ENCODE data around the gene PRAMEF13.
"Not testable (repeated sequence)": the region's sequence is repeated elsewhere in the genome, so short reads cannot be mapped to it uniquely, and the experiment has no call there.

The PRAMEF13 gene

GRCh38 chr1:13165531-13165930 is 35.7 kb downstream of the PRAMEF13 start, which contains the start of gene HNRNPCL4:
HNRNPCL4 (minus strand) TSS chr1:13165631; CDS start chr1:13165467, 164 bp downstream.
- DNase-seq (ENCODE audit: low read depth) = not testable (repeated sequence)

- DNase-seq (ENCODE audit: low read depth) = not testable (repeated sequence)
These were observed 45.3 kb downstream of the PRAMEF13 start, which contains the start of gene PRAMEF26 for GRCh38 chr1:13155909-13156308. PRAMEF26 (minus strand) TSS chr1:13156009; CDS start chr1:13153095, 2,914 bp downstream.

Measured in activated gamma-delta T cell treated with anti-CD3 and anti-CD28 coated beads, Interleukin-2, amount 50 U/mL, for 16 hours (primary cell).